GM18861 (cell line): ENCODE results near the gene SAV1.

ENCODE experiments used
- ATAC-seq: cut with Tn5 transposase; IDR thresholded peaks from one replicate; pipeline ENCODE4 v1.9.1; 2021; ENCODE audit not compliant: unreplicated experiment

The SAV1 gene

DNA sequence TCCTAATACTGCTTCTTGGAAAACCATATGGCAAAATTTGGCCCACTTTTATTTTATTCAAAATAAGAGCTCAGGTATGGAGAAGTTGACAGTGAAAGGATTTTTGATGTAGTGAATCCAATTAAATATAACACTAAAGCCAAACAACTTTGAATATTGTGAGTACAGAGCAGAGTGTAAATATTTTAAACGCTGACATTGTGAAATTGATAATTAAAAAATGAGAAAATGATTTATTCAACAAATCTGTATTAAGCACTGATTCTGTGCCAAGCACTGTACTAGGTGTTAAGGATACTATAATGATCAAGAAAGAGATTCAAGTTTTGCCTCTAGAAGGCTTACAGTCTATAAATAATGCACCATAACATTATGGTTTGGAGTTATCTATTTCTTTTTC lies 57.6 kb downstream of the SAV1 start:
- no peak for ATAC-seq

DNA sequence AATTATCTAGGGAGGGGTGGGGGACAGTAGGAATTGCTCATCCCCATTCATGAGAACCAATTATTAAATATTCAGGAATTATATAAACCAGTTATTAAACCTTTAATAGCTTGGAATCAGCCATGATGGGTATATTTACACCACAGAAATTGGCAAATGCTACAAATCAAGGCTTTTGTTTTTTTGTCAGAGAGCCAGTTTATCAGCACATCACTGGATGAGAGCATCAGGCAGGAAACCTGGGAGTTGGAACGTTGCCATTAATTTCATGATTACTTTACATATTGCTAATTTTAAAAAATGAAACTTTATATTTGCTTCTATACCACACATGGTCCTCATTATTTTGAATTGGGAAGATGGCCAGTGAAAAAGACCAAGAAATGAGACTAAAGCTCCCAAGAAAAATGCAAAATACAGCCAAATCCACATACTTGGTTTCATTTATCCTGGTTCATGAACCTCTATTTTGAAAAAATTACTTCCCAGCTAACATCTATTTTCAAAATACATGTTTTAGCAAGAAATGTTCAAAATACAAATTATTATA lies 59.7 kb downstream of the SAV1 start:
- no peak for ATAC-seq

DNA sequence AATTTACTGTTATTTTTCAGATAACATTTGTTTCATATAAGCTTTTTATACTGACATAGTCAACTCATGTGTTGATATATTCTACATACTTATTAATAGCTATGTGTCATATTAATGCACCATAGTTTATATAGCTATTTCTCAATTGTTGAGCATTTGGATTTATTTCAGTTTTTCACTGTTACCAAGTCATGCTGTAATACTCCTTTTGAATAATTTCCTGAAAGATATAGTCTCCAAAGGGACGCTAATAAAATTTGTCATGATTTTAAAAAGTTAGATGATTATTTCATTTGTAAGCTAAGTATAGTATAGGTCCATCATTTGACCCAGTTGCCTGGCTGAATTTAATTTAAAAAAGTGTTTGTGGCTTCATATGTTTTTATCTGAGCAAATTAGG lies 60.3 kb downstream of the SAV1 start:
- ATAC-seq = no peak

DNA sequence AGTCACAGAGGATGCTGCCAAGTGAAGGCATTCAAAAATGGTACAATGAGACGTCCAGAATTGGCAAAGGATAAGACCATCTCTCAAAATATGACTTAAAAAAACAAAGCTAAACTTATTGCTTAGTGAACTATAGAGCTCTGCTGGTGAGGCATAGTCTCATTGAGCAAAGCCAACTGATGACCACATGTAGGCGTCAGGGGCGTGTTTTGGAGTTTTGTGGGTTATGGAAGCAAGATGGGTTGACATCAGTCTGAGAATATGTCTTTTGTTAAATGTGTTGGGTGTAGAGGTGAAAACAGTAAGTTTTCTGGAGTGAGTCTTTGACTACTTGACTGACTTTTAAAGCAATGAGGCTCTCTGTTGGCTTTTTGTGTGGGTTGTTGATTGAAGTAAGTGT lies 60.9 kb downstream of the SAV1 start:
- no peak for ATAC-seq

DNA sequence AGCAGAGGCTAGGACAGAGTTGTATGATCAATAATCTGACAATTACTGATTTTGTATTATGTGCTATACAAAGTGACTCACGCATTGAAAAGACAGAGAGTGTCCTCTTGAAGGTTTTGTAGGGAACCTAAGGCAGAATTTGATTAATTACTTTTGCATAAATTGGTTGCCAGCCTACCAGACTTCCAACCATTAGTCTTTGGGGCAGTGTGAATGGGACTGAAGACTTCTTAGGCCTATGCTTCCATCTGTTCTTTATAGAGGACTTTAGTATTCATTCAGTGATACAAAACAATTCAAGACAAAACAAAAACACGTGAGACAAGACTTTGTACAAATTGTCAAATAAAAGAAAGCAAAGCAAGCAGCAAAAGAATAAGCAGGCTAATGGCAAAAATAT lies 61.6 kb downstream of the SAV1 start:
- no peak for ATAC-seq

DNA sequence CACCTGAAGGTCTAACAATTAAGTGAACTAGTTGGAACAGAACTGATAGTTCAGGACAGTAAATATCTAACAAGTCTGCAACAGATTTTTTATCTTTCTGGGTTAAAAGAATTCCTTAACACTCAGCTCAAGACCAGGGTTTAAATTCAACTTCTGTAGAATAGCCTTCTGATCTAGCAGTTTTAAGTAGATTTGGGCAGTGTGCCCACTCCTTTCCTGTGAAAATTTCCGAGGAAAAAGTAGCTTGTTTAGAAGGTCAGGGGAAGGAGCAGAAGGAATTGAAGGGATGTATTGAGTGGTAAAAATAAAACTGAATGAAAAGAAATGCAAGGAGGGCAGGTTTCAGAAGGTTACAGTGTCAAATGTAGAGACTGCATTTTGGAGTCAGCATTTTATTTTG lies 62.3 kb downstream of the SAV1 start:
- no peak for ATAC-seq

DNA sequence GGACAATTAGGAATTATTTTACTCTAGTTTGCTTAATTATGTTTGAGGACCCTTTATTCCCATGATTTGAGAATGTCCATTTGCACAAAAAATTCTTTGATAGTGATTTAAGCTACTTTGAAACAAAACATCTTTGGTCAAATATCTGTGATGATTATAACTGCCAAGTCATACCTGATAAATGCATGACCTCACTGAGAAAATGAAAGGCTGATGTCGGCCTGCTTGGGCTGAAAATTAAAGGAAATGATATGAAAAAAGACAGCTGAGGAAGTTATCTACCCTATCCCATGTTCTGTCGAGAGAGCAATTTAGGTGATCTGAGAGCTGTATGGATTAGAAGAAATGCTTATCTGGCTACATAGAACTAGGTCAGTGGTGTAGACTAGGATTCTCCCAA lies 64.5 kb downstream of the SAV1 start:
- ATAC-seq = no peak

DNA sequence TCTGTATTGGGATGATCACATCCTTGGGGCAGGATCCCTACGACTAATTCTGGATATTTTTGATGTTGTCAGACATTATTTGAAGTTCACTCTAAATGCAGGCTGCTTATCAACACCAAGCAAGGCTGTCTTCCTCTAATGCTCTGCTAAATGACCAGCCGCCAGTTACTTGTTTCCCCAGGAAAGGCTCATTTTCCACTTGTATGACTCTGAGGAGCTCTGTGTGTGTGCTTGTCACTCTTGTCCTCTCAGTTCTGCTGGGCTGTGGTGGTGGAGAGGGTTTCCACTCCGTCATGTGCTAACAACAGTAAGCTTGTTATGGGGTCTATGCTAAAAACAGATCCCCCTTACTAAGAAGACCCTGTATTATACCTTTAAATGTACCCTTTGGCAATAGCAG lies 66.1 kb downstream of the SAV1 start:
- ATAC-seq = no peak

DNA sequence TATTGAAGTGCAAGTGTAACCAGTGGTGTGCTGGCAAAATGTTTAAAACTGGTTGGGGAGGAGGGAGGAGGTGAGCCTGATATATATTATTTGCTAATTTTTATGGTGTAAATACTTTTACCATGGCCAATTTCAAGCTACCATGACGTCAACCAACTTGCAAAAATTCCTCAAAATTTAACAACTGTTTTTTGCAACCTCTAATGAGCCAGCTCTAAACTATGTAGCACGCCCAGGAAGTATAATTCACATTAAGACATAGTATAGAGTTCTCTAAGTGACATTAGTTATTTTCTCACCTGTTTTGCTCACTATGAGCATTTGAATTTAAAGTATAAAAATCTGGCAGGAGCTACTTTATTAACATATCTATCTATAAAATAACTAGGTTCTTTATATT lies 66.7 kb downstream of the SAV1 start:
- ATAC-seq = no peak

DNA sequence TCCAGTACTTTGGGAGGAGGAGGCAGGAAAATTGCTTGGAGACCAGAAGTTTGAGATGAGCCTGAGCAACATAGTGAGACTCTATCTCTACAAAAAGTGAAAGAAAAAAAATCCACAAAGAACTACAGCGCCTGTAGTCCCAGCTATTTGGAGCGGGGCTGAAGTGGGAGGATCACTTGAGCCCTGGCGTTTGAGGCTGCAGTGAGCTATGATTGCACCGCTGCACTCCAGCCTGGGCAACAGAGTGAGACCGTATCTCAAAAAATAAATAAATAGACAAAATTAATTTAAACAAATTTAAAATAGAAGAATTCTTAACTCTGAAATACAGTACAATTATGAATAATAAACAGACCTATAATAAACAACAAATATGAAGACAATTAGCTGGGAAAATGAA lies 67.3 kb downstream of the SAV1 start:
- ATAC-seq = no peak

DNA sequence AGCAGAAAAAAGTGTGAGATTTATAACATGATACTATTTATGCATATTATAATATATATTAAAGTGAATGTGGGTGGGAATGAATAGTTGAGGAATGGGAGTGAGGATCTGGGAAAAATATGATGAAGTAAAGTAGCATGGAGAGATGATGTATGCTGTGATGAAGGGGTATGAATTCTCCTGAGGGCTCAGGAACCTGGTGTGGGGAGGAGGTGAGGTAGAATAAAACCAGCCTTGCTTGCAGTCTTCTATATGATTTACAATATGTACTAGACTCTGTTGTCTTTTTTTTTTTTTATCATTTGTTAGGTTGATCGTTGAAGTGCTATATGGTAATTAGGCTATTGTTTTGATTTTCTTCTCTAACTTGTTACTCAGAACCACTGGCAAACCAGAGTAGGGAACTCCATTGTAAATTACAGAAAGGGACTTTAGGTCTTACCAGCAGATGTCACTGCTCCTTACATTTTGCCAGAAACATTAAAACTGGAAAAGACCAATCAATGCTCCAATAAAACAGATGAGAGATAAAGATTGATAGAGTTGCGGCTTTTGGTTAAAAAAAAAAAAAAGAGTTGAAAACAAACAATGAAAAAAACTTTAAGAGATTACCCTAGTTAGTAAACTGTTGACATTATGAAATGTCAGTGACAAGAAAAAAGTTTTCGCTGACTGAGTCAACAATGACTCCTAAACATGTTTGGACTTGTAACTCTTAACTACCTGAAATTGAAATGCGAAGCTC lies 68.2 kb downstream of the SAV1 start:
- ATAC-seq = no peak

DNA sequence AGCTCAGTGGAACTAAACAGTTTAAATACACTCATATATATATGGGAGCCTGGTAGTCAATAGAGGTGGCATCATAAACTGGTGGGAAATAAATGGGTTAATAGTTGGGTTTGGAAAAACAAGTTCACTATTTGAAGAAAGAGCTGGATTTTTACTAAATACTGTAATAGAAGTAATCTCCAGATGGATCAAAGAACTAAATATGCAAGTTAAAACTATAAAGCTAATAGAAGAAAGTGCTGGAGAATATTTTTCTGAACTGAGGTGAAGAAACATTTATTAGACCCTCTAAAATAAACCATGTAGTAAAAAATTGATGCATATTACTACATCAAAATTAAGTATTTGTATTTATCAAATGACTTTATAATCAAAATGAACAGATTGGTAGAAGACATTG lies 69.3 kb downstream of the SAV1 start:
- no peak for ATAC-seq

DNA sequence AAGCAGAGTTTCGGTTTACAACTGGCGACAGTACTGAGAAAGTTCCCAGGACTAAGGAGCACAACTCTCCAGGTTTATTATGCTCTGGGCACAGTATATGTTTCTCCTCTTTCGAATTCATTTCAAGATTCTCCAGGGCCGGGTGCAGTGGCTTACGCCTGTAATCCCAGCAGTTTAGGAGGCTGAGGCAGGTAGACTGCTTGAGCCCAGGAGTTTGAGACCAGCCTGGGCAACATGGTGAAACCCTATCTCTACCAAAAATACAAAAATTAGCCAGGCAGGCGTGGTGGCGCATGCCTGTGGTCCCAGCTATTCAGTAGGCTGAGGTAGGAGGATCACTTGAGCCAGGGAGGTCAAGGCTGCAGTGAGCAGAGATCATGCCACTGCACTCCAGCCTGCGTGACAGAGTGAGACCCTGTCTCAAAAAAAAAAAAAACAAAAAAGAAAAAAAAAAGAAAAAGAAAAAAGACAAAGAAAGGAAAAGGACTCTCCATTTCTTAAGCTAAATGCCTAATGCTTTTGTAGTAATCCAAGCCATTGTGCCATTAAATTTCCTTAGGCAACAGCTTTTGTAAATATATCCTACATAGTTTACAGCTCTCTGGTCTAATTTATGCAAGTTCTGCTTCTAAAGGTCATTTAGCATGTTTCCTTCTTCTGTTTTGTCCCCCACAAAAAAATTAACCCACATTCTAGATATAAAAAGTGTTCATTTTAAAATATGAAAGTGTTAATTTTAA lies 73.4 kb downstream of the SAV1 start:
- ATAC-seq = no peak

DNA sequence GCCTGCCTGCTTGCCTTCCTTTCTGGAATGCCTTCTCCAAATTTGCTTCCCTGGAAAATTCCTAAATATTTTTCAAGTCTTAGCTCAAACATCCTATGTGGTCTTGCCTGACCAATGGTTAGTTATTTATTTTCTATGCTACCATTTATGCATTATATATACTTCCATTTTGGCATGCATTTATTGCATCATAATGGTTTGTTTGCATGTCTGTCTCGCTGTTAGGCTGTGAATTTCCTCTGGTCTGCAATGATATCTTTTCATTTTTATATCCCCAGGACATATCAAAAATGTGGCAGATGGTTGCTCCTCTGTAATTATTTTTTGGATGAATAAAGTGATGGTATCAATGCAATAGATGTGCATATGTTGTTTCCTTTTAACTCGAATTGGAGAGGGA lies 77.6 kb downstream of the SAV1 start:
- no peak for ATAC-seq
